H1 (cell line): ENCODE results near the gene ZFAND3.

ENCODE experiments used
- CEBPB ChIP-seq: IDR thresholded peaks from 2 replicates; pipeline ENCODE4 v1.6.1; 2012; ENCODE audit warnings: low read depth, low read length
- EZH2 ChIP-seq: fragments of 200-600 bp; sonication (generic); IDR thresholded peaks from 2 replicates; pipeline ENCODE4 v1.7.1; 2012; ENCODE audit warnings: low read depth, mild to moderate bottlenecking, moderate library complexity, low read length, inconsistent platforms; ENCODE audit not compliant: severe bottlenecking
- MAX ChIP-seq: IDR thresholded peaks from 2 replicates; pipeline ENCODE4 v1.6.1; 2012; ENCODE audit warnings: inconsistent platforms
- POLR2A ChIP-seq, 2 experiments: IDR thresholded peaks; 1 replicate in 1 of 2; 2 replicates in 1 of 2; pipeline ENCODE4 v1.6.1; 2011; ENCODE audit warnings: low read depth in 2 of 2, low read length in 2 of 2, mild to moderate bottlenecking in 2 of 2; ENCODE audit errors: control extremely low read depth in 1 of 2
- TEAD4 ChIP-seq: IDR thresholded peaks from 2 replicates; pipeline ENCODE4 v1.6.1; 2012; ENCODE audit warnings: low read depth, low read length, inconsistent platforms, mixed read lengths
- TF ChIP-seq, protein P1 (sequence below), 3 experiments: IDR thresholded peaks; 1 replicate in 2 of 3; 2 replicates in 1 of 3; pipeline versions ENCODE4 v1.5.1 to v1.6.1; 2011; ENCODE audit warnings: low read length in 3 of 3, mild to moderate bottlenecking in 3 of 3, inconsistent platforms in 2 of 3, low read depth in 1 of 3, moderate library complexity in 1 of 3; ENCODE audit not compliant: insufficient read depth in 1 of 3; ENCODE audit errors: control extremely low read depth in 1 of 3

- TF ChIP-seq, protein P1, sequence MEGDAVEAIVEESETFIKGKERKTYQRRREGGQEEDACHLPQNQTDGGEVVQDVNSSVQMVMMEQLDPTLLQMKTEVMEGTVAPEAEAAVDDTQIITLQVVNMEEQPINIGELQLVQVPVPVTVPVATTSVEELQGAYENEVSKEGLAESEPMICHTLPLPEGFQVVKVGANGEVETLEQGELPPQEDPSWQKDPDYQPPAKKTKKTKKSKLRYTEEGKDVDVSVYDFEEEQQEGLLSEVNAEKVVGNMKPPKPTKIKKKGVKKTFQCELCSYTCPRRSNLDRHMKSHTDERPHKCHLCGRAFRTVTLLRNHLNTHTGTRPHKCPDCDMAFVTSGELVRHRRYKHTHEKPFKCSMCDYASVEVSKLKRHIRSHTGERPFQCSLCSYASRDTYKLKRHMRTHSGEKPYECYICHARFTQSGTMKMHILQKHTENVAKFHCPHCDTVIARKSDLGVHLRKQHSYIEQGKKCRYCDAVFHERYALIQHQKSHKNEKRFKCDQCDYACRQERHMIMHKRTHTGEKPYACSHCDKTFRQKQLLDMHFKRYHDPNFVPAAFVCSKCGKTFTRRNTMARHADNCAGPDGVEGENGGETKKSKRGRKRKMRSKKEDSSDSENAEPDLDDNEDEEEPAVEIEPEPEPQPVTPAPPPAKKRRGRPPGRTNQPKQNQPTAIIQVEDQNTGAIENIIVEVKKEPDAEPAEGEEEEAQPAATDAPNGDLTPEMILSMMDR (IDR thresholded peaks at IDR 0.05; ENCODE audit: control extremely low read depth in 1 of 3, insufficient read depth in 1 of 3, low read depth in 1 of 3, low read length in 3 of 3) = no peak
- TF ChIP-seq MAX (no peak), TEAD4 (no peak), POLR2A (IDR thresholded peaks at IDR 0.05; ENCODE audit: control extremely low read depth in 1 of 2, low read depth in 2 of 2, low read length in 2 of 2) (no peak), CEBPB (no peak), EZH2 (no peak)
Measured at GRCh38 chr6:38103921-38104320, 284.4 kb downstream of the ZFAND3 start.
